ENCODE measurements around the gene PPP2R2C.

DNA sequence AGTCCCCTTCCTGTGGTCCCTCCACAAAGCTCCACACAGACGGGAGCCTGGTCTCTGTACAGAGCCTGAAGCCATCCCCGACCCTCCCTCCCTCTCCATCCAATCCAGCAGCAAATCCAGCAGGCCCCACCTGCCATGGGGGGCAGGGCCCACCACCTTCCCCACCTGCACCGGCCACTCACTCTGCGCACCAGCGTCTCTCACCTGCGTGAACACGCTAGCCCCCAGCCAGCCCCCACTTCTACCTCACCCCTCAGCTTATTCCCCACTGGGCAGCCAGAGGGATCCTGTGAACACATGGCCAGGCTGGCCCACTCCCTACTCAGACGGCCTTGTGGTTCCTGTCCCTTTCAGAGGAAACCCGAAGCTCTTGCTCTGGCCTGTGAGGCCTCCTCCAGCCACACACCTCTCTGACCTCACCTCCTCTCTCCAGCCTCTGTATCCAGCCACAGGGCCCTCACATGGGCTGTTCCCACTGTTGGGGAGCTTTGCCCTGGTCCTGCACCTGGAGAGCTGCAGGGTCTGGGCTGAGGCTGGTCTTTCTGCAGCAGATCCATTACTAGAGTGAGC is 131.9 kb downstream of the PPP2R2C start:
- TF ChIP-seq, protein P1, sequence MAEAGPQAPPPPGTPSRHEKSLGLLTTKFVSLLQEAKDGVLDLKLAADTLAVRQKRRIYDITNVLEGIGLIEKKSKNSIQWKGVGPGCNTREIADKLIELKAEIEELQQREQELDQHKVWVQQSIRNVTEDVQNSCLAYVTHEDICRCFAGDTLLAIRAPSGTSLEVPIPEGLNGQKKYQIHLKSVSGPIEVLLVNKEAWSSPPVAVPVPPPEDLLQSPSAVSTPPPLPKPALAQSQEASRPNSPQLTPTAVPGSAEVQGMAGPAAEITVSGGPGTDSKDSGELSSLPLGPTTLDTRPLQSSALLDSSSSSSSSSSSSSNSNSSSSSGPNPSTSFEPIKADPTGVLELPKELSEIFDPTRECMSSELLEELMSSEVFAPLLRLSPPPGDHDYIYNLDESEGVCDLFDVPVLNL (IDR thresholded peaks at IDR 0.05; ENCODE audit: low read depth, low read length): no peak
- TF ChIP-seq, protein P2, sequence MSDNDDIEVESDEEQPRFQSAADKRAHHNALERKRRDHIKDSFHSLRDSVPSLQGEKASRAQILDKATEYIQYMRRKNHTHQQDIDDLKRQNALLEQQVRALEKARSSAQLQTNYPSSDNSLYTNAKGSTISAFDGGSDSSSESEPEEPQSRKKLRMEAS (IDR thresholded peaks at IDR 0.05; ENCODE audit: low read depth, low read length): no peak
- TF ChIP-seq IRF3 (IDR thresholded peaks at IDR 0.05) (no peak), POLR2AphosphoS5 (IDR thresholded peaks at IDR 0.05; ENCODE audit: low read length) (no peak), EZH2 (IDR thresholded peaks at IDR 0.05; ENCODE audit: borderline replicate concordance, control insufficient read depth, low read depth, low read length) (no peak), ZNF207 (IDR thresholded peaks at IDR 0.05; ENCODE audit: borderline replicate concordance) (no peak), CBFB (IDR thresholded peaks at IDR 0.05; ENCODE audit: low read depth) (no peak), RB1 (IDR thresholded peaks at IDR 0.05; ENCODE audit: borderline replicate concordance) (no peak), NRF1 (conservative IDR thresholded peaks at IDR 0.05; ENCODE audit: low read depth, low read length) (no peak), SRF (IDR thresholded peaks at IDR 0.05; ENCODE audit: low read depth in 2 of 2, low read length in 2 of 2) (no peak), NR2F1 (conservative IDR thresholded peaks at IDR 0.05) (no peak), DPF2 (IDR thresholded peaks at IDR 0.05) (no peak)
- TF ChIP-seq, protein P3, sequence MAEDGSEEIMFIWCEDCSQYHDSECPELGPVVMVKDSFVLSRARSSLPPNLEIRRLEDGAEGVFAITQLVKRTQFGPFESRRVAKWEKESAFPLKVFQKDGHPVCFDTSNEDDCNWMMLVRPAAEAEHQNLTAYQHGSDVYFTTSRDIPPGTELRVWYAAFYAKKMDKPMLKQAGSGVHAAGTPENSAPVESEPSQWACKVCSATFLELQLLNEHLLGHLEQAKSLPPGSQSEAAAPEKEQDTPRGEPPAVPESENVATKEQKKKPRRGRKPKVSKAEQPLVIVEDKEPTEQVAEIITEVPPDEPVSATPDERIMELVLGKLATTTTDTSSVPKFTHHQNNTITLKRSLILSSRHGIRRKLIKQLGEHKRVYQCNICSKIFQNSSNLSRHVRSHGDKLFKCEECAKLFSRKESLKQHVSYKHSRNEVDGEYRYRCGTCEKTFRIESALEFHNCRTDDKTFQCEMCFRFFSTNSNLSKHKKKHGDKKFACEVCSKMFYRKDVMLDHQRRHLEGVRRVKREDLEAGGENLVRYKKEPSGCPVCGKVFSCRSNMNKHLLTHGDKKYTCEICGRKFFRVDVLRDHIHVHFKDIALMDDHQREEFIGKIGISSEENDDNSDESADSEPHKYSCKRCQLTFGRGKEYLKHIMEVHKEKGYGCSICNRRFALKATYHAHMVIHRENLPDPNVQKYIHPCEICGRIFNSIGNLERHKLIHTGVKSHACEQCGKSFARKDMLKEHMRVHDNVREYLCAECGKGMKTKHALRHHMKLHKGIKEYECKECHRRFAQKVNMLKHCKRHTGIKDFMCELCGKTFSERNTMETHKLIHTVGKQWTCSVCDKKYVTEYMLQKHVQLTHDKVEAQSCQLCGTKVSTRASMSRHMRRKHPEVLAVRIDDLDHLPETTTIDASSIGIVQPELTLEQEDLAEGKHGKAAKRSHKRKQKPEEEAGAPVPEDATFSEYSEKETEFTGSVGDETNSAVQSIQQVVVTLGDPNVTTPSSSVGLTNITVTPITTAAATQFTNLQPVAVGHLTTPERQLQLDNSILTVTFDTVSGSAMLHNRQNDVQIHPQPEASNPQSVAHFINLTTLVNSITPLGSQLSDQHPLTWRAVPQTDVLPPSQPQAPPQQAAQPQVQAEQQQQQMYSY (CRISPR knock-in tag; IDR thresholded peaks at IDR 0.05): no peak

Measured in GM12878 (cell line).